ENCODE data around the gene NUDT14. TPM values are rescaled to one million over a fixed set of nuclear protein-coding genes. Genes with fewer than 3 reads are reported as not detected.

Gene NUDT14
- total and polyA plus RNA-seq, 2 experiments from 2014 or later, result 14.8 to 38.4 TPM

- TF ChIP-seq REST (IDR thresholded peaks at IDR 0.05; ENCODE audit: unreplicated experiment) (no peak), CREB1 (CRISPR knock-in tag; IDR thresholded peaks at IDR 0.05; ENCODE audit: low read depth) (no peak), CTCF (conservative IDR thresholded peaks at IDR 0.05; ENCODE audit: low read depth in 2 of 2) (no peak), NANOG (IDR thresholded peaks at IDR 0.05; ENCODE audit: borderline replicate concordance) (no peak), STAT1 (IDR thresholded peaks at IDR 0.05; ENCODE audit: unreplicated experiment) (no peak)
These were observed 4.6 kb downstream of the NUDT14 start (continued) for GRCh38 chr14:105176513-105176912.

GRCh38 chr14:105173901-105174894 lies 6.9 kb downstream of the NUDT14 start:
- H3K9me3 Mint-ChIP-seq, result no peaks in the 10 kb centered on the region
- Histone ChIP-seq H3K4me3 (no peak overlapping the region), H3F3A (replicated peaks; ENCODE audit: low read depth) (no peaks in the 10 kb centered on the region), H3K36me3 (ENCODE audit: insufficient read depth) (no peaks in the 10 kb centered on the region), H4K20me1 (replicated peaks; ENCODE audit: insufficient read depth) (no peaks in the 10 kb centered on the region; the same call in 1 of the 2 replicates), H3K79me2 (replicated peaks; ENCODE audit: insufficient read depth) (no peaks in the 10 kb centered on the region), H2AFZ (no peak overlapping the region), H3K27me3 (ENCODE audit: insufficient read depth) (peaks cover 6% of the 10 kb centered on the region; the same call in 1 of the 2 replicates), H3K9me2 (ENCODE audit: insufficient read depth) (no peaks in the 10 kb centered on the region), H3K27ac (ENCODE audit: low read depth) (no peak overlapping the region), H3K4me1 (ENCODE audit: insufficient read depth) (no peaks in the 10 kb centered on the region), H3K4me2 (no peak overlapping the region)
- no peak overlapping the region for H3K27ac Mint-ChIP-seq
- peaks cover 9% of the 10 kb centered on the region for H3K27me3 Mint-ChIP-seq (ENCODE audit: insufficient read depth, low read depth, poor library complexity)
- no peak for DNase-seq (ENCODE audit: low spot score)
- no peak overlapping the region for H3K4me3 Mint-ChIP-seq
- no peak for ATAC-seq
- H3K36me3 Mint-ChIP-seq (ENCODE audit: low read depth), result no peaks in the 10 kb centered on the region
- H3K4me1 Mint-ChIP-seq, result no peaks in the 10 kb centered on the region; the same call in 2 of the 3 replicates
- TF ChIP-seq CTCF (conservative IDR thresholded peaks at IDR 0.05; ENCODE audit: low read depth in 2 of 2), result no peak
- no peak for TF ChIP-seq ZNF114 (CRISPR knock-in tag; IDR thresholded peaks at IDR 0.05)
- TF ChIP-seq REST (IDR thresholded peaks at IDR 0.05; ENCODE audit: unreplicated experiment), result no peak
